HEK293 (cell line): ENCODE measurements around the gene ADAMTS8.

ENCODE experiments used
- CTCF ChIA-PET: fragments of 350-600 bp; formaldehyde crosslinking; extraction: SDS; loops from one replicate; lab custom pipeline; 2021; ENCODE audit warnings: antibody characterized with exemption; lab: Yijun Ruan, JAX
- POLR2A ChIA-PET: fragments of 300-600 bp; formaldehyde crosslinking; extraction: SDS; loops from one replicate; lab custom pipeline; 2020; ENCODE audit warnings: antibody characterized with exemption, inconsistent platforms; lab: Yijun Ruan, JAX
- H3K27ac ChIP-seq: fragments of 200-500 bp; sonication (Bioruptor generic); 2 replicates; pipeline ENCODE4 v1.5.1; 2014; ENCODE audit warnings: low read depth, low read length, control low read depth, inconsistent platforms; ENCODE audit errors: extremely low read depth
- H3K36me3 ChIP-seq, 2 experiments: fragments of 200-500 bp in 1 of 2; sonication (Bioruptor generic) in 1 of 2; 1 replicate in 1 of 2; 2 replicates in 1 of 2; pipeline ENCODE4 v1.5.1; 2014 to 2017; ENCODE audit warnings: inconsistent platforms in 2 of 2, low read length in 2 of 2; ENCODE audit not compliant: control insufficient read depth in 2 of 2, insufficient read depth in 1 of 2
- H3K4me1 ChIP-seq: fragments of 200-500 bp; sonication (Bioruptor generic); 2 replicates; pipeline ENCODE4 v1.5.1; 2014; ENCODE audit warnings: mild to moderate bottlenecking, low read length, inconsistent platforms; ENCODE audit not compliant: control insufficient read depth, insufficient read depth
- H3K4me3 ChIP-seq: 2 replicates; pipeline ENCODE4 v1.5.1; 2011; ENCODE audit warnings: low read depth, mild to moderate bottlenecking, control low read depth, low read length, moderate library complexity
- H3K9me3 ChIP-seq: fragments of 200-500 bp; sonication (Bioruptor generic); 2 replicates; pipeline ENCODE4 v1.5.1; 2014; ENCODE audit warnings: low read depth, low read length, inconsistent platforms; ENCODE audit not compliant: control insufficient read depth, insufficient read depth
- IKZF3 ChIP-seq: fragments of 450-650 bp; IDR thresholded peaks from 2 replicates; pipeline ENCODE4 v1.5.0; 2018; ENCODE audit warnings: missing biosample characterization, mild to moderate bottlenecking, missing genetic modification characterization, moderate library complexity
- MZF1 ChIP-seq: fragments of 450-650 bp; formaldehyde crosslinking; IDR thresholded peaks from 2 replicates; pipeline ENCODE4 v1.5.1; 2017; ENCODE audit warnings: missing biosample characterization, missing genetic modification characterization, borderline replicate concordance
- OSR2 ChIP-seq: fragments of 450-650 bp; formaldehyde crosslinking; IDR thresholded peaks from 2 replicates; pipeline ENCODE4 v1.5.1; 2016; ENCODE audit warnings: missing biosample characterization, missing genetic modification characterization
- SP7 ChIP-seq: fragments of 450-650 bp; formaldehyde crosslinking; IDR thresholded peaks from 2 replicates; pipeline ENCODE4 v1.5.1; 2016; ENCODE audit warnings: missing biosample characterization, missing genetic modification characterization
- ZBTB48 ChIP-seq: fragments of 450-650 bp; formaldehyde crosslinking; IDR thresholded peaks from 2 replicates; pipeline ENCODE4 v1.5.1; 2016; ENCODE audit warnings: missing biosample characterization, missing genetic modification characterization
- ZBTB7A ChIP-seq: fragments of 450-650 bp; formaldehyde crosslinking; IDR thresholded peaks from 2 replicates; pipeline ENCODE4 v1.5.1; 2016; ENCODE audit warnings: low read depth, missing biosample characterization, missing genetic modification characterization
- ZFP3 ChIP-seq: fragments of 450-650 bp; formaldehyde crosslinking; IDR thresholded peaks from 2 replicates; pipeline ENCODE4 v1.5.1; 2016; ENCODE audit warnings: low read depth, missing biosample characterization, missing genetic modification characterization
- ZFP69B ChIP-seq: fragments of 450-650 bp; formaldehyde crosslinking; IDR thresholded peaks from 2 replicates; pipeline ENCODE4 v1.5.1; 2016; ENCODE audit warnings: missing biosample characterization, missing genetic modification characterization
- ZNF132 ChIP-seq: fragments of 450-650 bp; formaldehyde crosslinking; IDR thresholded peaks from 2 replicates; pipeline ENCODE4 v1.5.1; 2017; ENCODE audit warnings: missing biosample characterization, missing genetic modification characterization, borderline replicate concordance
- ZNF133 ChIP-seq: fragments of 450-650 bp; formaldehyde crosslinking; IDR thresholded peaks from 2 replicates; pipeline ENCODE4 v1.5.1; 2016; ENCODE audit warnings: missing biosample characterization, missing genetic modification characterization
- ZNF202 ChIP-seq: fragments of 450-650 bp; formaldehyde crosslinking; IDR thresholded peaks from 2 replicates; pipeline ENCODE4 v1.5.1; 2016; ENCODE audit warnings: missing biosample characterization, missing genetic modification characterization, borderline replicate concordance
- ZNF214 ChIP-seq: fragments of 450-650 bp; formaldehyde crosslinking; IDR thresholded peaks from 2 replicates; pipeline ENCODE4 v1.5.1; 2017; ENCODE audit warnings: missing biosample characterization, mild to moderate bottlenecking, missing genetic modification characterization, borderline replicate concordance
- ZNF23 ChIP-seq: fragments of 450-650 bp; formaldehyde crosslinking; IDR thresholded peaks from 2 replicates; pipeline ENCODE4 v1.5.1; 2016; ENCODE audit warnings: missing biosample characterization, missing genetic modification characterization, borderline replicate concordance
- ZNF302 ChIP-seq: fragments of 450-650 bp; formaldehyde crosslinking; IDR thresholded peaks from 2 replicates; pipeline ENCODE4 v1.5.1; 2016; ENCODE audit warnings: missing biosample characterization, missing genetic modification characterization, low read depth
- ZNF426 ChIP-seq: fragments of 450-650 bp; formaldehyde crosslinking; IDR thresholded peaks from 2 replicates; pipeline ENCODE4 v1.5.1; 2017; ENCODE audit warnings: missing biosample characterization, missing genetic modification characterization, mild to moderate bottlenecking, inconsistent platforms, moderate library complexity
- ZNF501 ChIP-seq: fragments of 450-650 bp; formaldehyde crosslinking; IDR thresholded peaks from 2 replicates; pipeline ENCODE4 v1.5.1; 2016; ENCODE audit warnings: missing biosample characterization, missing genetic modification characterization
- ZNF514 ChIP-seq: fragments of 450-650 bp; formaldehyde crosslinking; IDR thresholded peaks from 2 replicates; pipeline ENCODE4 v1.5.1; 2016; ENCODE audit warnings: missing biosample characterization, missing genetic modification characterization
- ZNF529 ChIP-seq: fragments of 450-650 bp; formaldehyde crosslinking; IDR thresholded peaks from 2 replicates; pipeline ENCODE4 v1.5.1; 2017; ENCODE audit warnings: missing genetic modification characterization, missing biosample characterization; ENCODE audit not compliant: insufficient replicate concordance
- ZNF626 ChIP-seq: fragments of 450-650 bp; sonication (Bioruptor Pico); formaldehyde crosslinking; IDR thresholded peaks from 2 replicates; pipeline ENCODE4 v1.5.1; 2018; ENCODE audit warnings: missing biosample characterization, missing genetic modification characterization, inconsistent platforms
- TF ChIP-seq, protein P1 (sequence below): fragments of 450-650 bp; formaldehyde crosslinking; IDR thresholded peaks from 2 replicates; pipeline ENCODE4 v1.5.1; 2016; ENCODE audit warnings: missing biosample characterization, missing genetic modification characterization
- TF ChIP-seq, protein P2 (sequence below): fragments of 450-650 bp; formaldehyde crosslinking; IDR thresholded peaks from 2 replicates; pipeline ENCODE4 v1.5.1; 2016; ENCODE audit warnings: missing biosample characterization, missing genetic modification characterization, low read depth

ADAMTS8 gene

DNA sequence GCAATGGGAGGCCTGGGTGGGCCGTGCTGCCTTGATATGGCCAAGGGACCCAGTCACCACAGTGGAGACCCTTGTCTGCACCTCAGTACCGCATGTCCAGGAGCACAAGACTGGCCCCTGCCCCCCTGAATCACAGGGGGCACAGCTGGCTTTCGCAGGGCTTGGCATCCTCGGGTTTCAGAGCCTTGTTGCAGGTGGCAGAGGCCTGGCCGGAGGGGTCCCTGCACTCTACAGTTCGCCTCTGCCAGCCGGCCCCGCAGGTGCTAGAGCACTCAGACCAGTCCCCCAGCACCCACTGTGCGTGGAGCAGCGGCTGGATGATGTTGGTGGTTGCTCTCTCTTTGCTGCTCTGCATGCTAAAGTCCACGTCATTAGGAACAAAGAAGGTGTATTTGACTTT is 23.0 kb downstream of the ADAMTS8 start:
- no peaks in the 10 kb centered on the region for H3K9me3 ChIP-seq
- CTCF ChIA-PET, result no interaction called here
- no peak overlapping the region for H3K27ac ChIP-seq

DNA sequence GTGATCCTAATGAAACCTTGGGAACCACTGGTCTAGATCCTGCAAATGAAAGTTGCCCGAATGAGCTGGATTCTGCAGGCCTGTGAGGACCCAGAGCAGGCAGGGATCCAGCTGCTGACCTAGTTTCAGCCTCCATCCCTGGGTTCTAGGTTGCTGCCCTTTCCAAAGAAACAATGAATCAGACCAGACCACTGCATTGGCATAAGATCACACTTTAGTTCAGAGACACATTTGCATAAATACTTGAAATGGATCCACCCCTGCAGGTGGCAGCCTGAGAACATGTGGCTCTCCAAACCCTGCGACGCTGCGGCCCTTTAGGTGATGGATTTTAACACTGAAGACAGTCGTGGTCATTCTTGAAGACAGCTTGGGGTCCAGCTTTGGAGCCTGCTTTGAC is 23.7 kb downstream of the ADAMTS8 start:
- no peak overlapping the region for H3K4me3 ChIP-seq
- no peak for TF ChIP-seq ZNF132 (tag by site-specific recombination)
- ChIA-PET POLR2A (interaction anchor here (1.9 kb wide), 1 partner anchor 22 kb away, joined by 4 read pairs; no protein-coding TSS in a partner anchor), CTCF (no interaction called here)
- H3K36me3 ChIP-seq, result no peaks in the 10 kb centered on the region
- H3K9me3 ChIP-seq, result no peaks in the 10 kb centered on the region
- H3K27ac ChIP-seq, result no peak overlapping the region
- 0 out of 2 replicates have a peak, but pooled peaks cover 3% of the 10 kb centered on the region for H3K4me1 ChIP-seq

More for the DNA sequence above, 23.0 kb downstream of the ADAMTS8 start:
- no peak overlapping the region for H3K4me3 ChIP-seq
- POLR2A ChIA-PET, result no interaction called here
- TF ChIP-seq, protein P1, sequence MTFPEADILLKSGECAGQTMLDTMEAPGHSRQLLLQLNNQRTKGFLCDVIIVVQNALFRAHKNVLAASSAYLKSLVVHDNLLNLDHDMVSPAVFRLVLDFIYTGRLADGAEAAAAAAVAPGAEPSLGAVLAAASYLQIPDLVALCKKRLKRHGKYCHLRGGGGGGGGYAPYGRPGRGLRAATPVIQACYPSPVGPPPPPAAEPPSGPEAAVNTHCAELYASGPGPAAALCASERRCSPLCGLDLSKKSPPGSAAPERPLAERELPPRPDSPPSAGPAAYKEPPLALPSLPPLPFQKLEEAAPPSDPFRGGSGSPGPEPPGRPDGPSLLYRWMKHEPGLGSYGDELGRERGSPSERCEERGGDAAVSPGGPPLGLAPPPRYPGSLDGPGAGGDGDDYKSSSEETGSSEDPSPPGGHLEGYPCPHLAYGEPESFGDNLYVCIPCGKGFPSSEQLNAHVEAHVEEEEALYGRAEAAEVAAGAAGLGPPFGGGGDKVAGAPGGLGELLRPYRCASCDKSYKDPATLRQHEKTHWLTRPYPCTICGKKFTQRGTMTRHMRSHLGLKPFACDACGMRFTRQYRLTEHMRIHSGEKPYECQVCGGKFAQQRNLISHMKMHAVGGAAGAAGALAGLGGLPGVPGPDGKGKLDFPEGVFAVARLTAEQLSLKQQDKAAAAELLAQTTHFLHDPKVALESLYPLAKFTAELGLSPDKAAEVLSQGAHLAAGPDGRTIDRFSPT (tag by site-specific recombination), result no peak
- no peak for TF ChIP-seq ZFP69B
- no peak for TF ChIP-seq ZNF202 (tag by site-specific recombination)
- TF ChIP-seq, protein P2, sequence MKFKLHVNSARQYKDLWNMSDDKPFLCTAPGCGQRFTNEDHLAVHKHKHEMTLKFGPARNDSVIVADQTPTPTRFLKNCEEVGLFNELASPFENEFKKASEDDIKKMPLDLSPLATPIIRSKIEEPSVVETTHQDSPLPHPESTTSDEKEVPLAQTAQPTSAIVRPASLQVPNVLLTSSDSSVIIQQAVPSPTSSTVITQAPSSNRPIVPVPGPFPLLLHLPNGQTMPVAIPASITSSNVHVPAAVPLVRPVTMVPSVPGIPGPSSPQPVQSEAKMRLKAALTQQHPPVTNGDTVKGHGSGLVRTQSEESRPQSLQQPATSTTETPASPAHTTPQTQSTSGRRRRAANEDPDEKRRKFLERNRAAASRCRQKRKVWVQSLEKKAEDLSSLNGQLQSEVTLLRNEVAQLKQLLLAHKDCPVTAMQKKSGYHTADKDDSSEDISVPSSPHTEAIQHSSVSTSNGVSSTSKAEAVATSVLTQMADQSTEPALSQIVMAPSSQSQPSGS (tag by site-specific recombination), result no peak
- no peak for TF ChIP-seq ZNF501
- no peak for TF ChIP-seq ZBTB48 (tag by site-specific recombination)
- H3K4me1 ChIP-seq, result 0 out of 2 replicates have a peak, but pooled peaks cover 3% of the 10 kb centered on the region
- no peaks in the 10 kb centered on the region for H3K36me3 ChIP-seq

DNA sequence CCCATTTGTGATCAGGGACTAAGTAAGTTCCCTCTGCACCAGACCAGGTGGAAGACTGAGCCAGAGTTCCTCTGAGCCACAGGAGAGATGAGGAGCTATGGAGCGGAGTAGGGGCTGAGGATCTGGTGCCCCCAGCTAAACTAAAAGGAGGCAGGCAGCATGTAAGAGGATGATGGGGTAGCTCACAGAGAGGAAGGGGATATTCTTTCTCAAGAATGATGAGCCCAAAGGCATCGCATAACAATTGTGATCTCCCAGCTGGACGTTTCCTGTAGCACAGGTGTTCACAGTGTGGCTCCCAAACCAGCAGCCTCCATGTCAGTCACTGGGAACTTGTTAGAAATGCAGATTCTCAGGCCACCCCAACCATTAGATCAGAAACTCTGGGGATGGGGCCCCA is 24.4 kb downstream of the ADAMTS8 start:
- ChIA-PET POLR2A (interaction anchor here (1.9 kb wide), 1 partner anchor 21 kb away, joined by 4 read pairs; no protein-coding TSS in a partner anchor), CTCF (interaction anchor here (1.2 to 1.6 kb wide), 2 partner anchors 27 to 59 kb away, joined by 3 read pairs; no protein-coding TSS in a partner anchor)
- TF ChIP-seq ZNF133 (tag by site-specific recombination), result no peak
- no peak for TF ChIP-seq OSR2 (tag by site-specific recombination)
- TF ChIP-seq ZNF214 (tag by site-specific recombination), result no peak
- TF ChIP-seq ZNF426 (tag by site-specific recombination), result no peak
- TF ChIP-seq MZF1 (tag by site-specific recombination), result no peak
- TF ChIP-seq ZNF529, result no peak
- no peak for TF ChIP-seq ZNF23 (tag by site-specific recombination)
- TF ChIP-seq ZNF302 (tag by site-specific recombination), result no peak
- TF ChIP-seq SP7, result no peak
- no peak for TF ChIP-seq ZNF626 (tag by site-specific recombination)
- no peak for TF ChIP-seq ZNF514 (tag by site-specific recombination)
- TF ChIP-seq ZBTB7A (tag by site-specific recombination), result no peak
- no peak for TF ChIP-seq ZFP3 (tag by site-specific recombination)
- no peak for TF ChIP-seq ZNF501
- no peak for TF ChIP-seq IKZF3
- Histone ChIP-seq H3K4me1 (0 out of 2 replicates have a peak, but pooled peaks cover 3% of the 10 kb centered on the region), H3K36me3 (no peaks in the 10 kb centered on the region), H3K27ac (no peak overlapping the region), H3K4me3 (no peak overlapping the region), H3K9me3 (no peaks in the 10 kb centered on the region)
